ENCODE measurements around the gene SPEG.
A peak's percentile ranks its signal among the peaks of the same experiment; 100 is the strongest.
"Not testable (repeated sequence)": the region's sequence is repeated elsewhere in the genome, so short reads cannot be mapped to it uniquely, and the experiment has no call there.

The SPEG gene

DNA sequence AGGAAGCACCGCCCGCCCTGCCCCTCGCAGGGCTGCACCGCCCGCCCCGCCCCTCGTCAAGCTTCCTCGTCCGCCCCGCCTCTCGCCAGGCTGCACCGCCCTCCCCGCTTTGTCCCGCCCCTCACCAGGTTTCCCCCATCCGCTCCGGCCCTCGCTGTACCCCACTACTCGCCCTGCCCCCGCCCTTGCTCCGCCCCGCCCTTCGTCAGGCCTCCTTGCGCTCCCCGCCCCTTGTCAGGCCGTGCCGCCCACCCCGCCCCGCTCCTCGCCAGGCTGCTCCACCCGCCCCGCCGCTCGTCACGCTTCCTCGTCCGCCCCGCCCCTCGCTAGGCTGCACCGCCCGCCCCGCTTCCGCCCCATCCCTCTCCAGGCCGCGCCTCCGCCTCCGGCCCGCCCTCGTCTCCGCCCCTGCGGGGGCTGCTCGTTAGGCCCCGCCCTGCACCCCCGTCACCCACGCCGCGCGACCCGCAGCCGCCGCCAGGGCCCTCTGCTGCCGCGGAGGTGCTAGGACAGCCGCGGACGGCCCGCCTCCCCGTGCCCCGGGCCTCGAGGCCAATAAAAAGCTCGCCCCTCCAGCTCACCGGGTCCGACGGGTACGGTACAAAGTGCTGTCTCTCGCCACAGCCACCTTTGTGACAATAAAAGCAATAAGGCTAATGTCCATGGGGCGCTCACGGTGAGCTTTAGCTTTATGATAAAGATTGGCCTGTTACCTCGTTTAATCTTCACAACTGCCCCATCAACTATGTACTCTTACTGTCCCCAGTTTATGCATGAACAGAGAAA is 46.3 kb upstream of the SPEG start:
- TF ChIP-seq, protein P1, sequence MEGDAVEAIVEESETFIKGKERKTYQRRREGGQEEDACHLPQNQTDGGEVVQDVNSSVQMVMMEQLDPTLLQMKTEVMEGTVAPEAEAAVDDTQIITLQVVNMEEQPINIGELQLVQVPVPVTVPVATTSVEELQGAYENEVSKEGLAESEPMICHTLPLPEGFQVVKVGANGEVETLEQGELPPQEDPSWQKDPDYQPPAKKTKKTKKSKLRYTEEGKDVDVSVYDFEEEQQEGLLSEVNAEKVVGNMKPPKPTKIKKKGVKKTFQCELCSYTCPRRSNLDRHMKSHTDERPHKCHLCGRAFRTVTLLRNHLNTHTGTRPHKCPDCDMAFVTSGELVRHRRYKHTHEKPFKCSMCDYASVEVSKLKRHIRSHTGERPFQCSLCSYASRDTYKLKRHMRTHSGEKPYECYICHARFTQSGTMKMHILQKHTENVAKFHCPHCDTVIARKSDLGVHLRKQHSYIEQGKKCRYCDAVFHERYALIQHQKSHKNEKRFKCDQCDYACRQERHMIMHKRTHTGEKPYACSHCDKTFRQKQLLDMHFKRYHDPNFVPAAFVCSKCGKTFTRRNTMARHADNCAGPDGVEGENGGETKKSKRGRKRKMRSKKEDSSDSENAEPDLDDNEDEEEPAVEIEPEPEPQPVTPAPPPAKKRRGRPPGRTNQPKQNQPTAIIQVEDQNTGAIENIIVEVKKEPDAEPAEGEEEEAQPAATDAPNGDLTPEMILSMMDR (IDR thresholded peaks at IDR 0.05; ENCODE audit: low read depth, low read length, missing control alignments) = peak; percentile 48
- DNase-seq (ENCODE audit: low read depth) = peak; percentile 87
- peak overlapping the region; percentile 35 for H3K4me3 ChIP-seq (ENCODE audit: low read depth, low read length)
- in situ Hi-C loops (cut with HindIII; ENCODE audit: low sequenced_read_pairs) = no loop called here

DNA sequence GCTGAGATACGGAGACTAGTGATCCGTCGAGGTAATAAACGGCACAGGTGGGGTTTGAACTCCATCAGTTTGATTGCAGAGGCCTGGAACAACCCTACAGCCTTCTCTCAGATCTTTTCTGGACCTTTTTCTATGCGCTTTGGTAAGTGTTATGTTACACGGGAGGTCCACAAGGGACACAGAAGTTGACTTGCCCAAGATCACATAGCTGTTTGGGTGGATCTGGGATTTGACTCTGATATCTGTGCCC is 45.8 kb upstream of the SPEG start:
- in situ Hi-C loops (cut with HindIII; ENCODE audit: low sequenced_read_pairs) = no loop called here
- peak overlapping the region; percentile 35 for H3K4me3 ChIP-seq (ENCODE audit: low read depth, low read length)
- TF ChIP-seq, protein P1 (IDR thresholded peaks at IDR 0.05; ENCODE audit: low read depth, low read length, missing control alignments) = no peak
- DNase-seq (ENCODE audit: low read depth) = no peak

DNA sequence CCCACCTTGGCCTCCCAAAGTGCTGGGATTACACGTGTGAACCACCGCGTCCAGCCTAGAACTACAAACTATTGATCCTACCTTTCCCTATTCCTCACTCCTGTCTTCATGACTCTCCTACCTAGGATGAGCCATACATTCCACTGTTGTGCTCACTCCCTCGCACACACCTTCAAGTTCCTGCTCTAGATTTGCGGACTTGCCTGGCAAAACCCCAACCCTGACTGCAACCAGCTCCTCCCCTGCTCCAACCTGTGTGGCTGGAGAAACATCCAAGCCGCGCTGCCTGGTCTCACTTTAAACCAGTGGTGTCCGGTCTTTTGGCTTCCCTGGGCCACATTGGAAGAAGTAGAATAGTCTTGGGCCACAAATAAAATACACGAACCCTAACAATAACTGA is 41.9 kb upstream of the SPEG start:
- in situ Hi-C loops (cut with HindIII; ENCODE audit: low sequenced_read_pairs) = no loop called here

DNA sequence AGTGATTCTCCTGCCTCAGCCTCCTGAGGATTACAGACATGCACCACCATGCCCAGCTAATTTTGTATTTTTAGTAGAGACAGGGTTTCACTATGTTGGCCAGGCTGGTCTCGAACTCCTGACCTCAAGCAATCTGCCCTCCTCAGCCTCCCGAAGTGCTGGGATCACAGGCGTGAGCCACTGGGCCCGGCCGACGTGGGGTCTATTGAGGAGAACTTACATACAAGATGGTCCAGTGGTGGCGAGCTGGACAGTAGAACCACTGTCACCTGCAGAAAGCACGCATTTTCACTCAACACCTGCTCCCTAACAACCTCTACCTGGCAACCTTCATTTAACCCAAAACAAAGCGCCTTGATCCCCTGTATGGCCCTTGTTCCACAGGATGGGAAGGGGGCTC is 39.6 kb upstream of the SPEG start:
- H3K4me3 ChIP-seq (ENCODE audit: low read depth, low read length); in situ Hi-C loops (cut with HindIII; ENCODE audit: low sequenced_read_pairs); DNase-seq (ENCODE audit: low read depth): not testable (repeated sequence)

More for the DNA sequence above, 41.9 kb upstream of the SPEG start:
- DNase-seq (ENCODE audit: low read depth) = no peak
- TF ChIP-seq, protein P1 (IDR thresholded peaks at IDR 0.05; ENCODE audit: low read depth, low read length, missing control alignments) = no peak
- H3K4me3 ChIP-seq (ENCODE audit: low read depth, low read length) = no peak overlapping the region

DNA sequence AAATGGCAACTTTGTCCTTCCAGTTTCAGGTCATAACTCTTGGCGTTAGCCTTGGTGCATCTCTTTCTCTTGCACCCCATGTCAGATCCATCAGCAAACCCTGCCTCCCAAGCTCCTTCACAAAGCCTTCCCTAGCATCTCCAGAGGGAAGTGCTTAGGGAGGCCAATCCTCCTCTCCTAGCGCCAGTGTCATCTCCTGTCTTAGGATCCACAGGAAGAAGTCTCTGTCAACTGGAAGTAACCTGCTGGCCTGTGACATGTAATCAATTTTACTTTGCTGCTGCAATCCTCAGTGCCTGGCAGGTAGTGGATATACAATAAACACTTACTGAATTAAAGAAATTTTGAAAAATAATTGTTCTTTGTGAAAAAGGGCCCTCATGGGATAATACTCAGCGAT is 39.0 kb upstream of the SPEG start:
- no peak for DNase-seq (ENCODE audit: low read depth)
- TF ChIP-seq, protein P1 (IDR thresholded peaks at IDR 0.05; ENCODE audit: low read depth, low read length, missing control alignments) = no peak
- in situ Hi-C loops (cut with HindIII; ENCODE audit: low sequenced_read_pairs) = no loop called here

DNA sequence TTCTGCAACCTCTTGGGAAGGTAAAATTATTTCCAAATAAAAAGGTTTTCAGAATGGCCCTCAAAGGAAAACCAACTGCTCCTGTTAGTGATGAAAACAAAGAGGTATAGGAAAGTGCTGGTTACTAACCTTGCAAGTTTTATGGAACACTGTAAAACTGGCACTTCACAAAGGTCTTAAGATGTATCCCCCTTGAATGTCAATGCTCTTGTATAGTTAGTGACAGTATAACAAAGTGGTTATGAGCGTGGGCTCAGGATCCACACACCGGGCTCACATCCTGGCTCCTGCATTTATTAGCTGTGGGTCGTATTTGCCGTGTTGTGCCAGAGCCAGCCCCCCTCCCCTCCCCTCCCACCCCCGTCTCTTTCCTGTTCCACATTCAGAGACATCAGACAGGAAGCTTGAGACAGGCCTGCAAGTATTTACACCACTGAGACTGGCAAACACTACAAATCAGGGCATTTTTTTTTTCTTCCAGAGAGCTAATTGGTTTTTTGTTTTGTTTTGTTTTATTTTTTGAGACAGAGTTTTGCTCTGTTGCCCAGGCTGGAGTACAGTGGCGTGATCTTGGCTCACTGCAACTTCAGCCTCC is 37.7 kb upstream of the SPEG start:
- in situ Hi-C loops (cut with HindIII; ENCODE audit: low sequenced_read_pairs) = no loop called here
- no peak for DNase-seq (ENCODE audit: low read depth)
- TF ChIP-seq, protein P1 (IDR thresholded peaks at IDR 0.05; ENCODE audit: low read depth, low read length, missing control alignments) = no peak
- no peak overlapping the region for H3K4me3 ChIP-seq (ENCODE audit: low read depth, low read length)

More for the DNA sequence above, 39.0 kb upstream of the SPEG start:
- no peak overlapping the region for H3K4me3 ChIP-seq (ENCODE audit: low read depth, low read length)

DNA sequence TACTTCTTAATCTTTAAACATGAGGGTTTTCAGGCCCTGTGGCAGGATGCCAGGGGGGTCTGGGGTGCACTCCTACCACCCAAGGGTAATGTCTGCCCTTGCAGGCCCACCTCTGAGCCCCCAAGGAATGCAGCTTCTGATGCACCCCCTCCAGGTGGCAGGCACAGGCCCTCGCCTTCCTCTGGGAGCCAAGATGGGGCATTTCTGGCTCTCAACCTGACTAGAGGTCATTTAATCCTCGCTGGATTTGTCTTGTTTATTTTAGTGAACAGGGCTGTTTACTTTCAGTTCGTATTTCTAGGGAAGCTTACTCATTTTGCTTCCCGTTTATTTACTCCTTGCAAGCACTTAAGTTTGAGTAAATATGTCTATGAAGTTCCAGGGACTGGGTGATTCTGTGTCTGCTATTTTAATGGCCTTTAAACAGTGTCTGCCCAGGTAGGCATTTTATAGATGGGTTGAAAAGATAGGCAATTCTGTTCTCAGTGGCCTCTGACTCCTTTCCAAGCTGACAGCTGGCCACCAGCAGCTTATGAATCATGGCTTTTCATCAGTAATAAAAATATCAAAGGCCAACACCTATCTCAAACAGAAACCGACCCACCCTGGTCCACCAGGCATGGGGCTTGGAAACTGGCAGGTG is 35.8 kb upstream of the SPEG start:
- in situ Hi-C loops (cut with HindIII; ENCODE audit: low sequenced_read_pairs) = no loop called here
- DNase-seq (ENCODE audit: low read depth) = no peak
- TF ChIP-seq, protein P1 (IDR thresholded peaks at IDR 0.05; ENCODE audit: low read depth, low read length, missing control alignments) = no peak
- no peak overlapping the region for H3K4me3 ChIP-seq (ENCODE audit: low read depth, low read length)

All from astrocyte of the cerebellum (primary cell).